ENCODE measurements around the gene TPGS1.

The TPGS1 gene

GRCh38 chr19:567296-567900 lies 60.1 kb downstream of the TPGS1 start:
- Histone ChIP-seq H3K27me3 (ENCODE audit: insufficient read depth, poor library complexity, severe bottlenecking) (no peaks in the 10 kb centered on the region), H3K4me3 (ENCODE audit: severe bottlenecking) (no peak overlapping the region), H3K27ac (ENCODE audit: poor library complexity, severe bottlenecking) (no peak overlapping the region), H3K36me3 (ENCODE audit: low read depth) (no peaks in the 10 kb centered on the region), H3K9me3 (ENCODE audit: severe bottlenecking) (no peaks in the 10 kb centered on the region), H3K4me1 (ENCODE audit: insufficient read depth, poor library complexity, severe bottlenecking) (no peaks in the 10 kb centered on the region)
- ATAC-seq (ENCODE audit: low read depth) (no peak), DNase-seq (ENCODE audit: low spot score) (no peak)
- TF ChIP-seq CTCF (IDR thresholded peaks at IDR 0.05; ENCODE audit: poor library complexity, severe bottlenecking) = no peak

Data from RWPE2 (cell line).